GM23338 (cell line): ENCODE data around the gene CDC73. TPM values are rescaled to one million over a fixed set of nuclear protein-coding genes. Genes with fewer than 3 reads are reported as not detected.

Experiments used
- ATAC-seq: fragments of 200-7000 bp; cut with Tn5 transposase; 3 replicates; pipeline ENCODE4 v1.9.1; 2020
- DNase-seq: peaks from one replicate; pipeline ENCODE4 v3.0.0-alpha.2; 2015; ENCODE audit warnings: low spot score
- H2AFZ ChIP-seq: fragments of 200-600 bp; sonication (generic); 2 replicates; pipeline ENCODE4 v1.8.0; 2016; ENCODE audit warnings: antibody characterized with exemption, mild to moderate bottlenecking, moderate library complexity
- H3F3A ChIP-seq: fragments of 200-600 bp; sonication (generic); replicated peaks from 2 replicates; pipeline ENCODE4 v1.8.0; 2017; ENCODE audit warnings: antibody characterized with exemption, mixed run types, low read depth
- H3K27ac ChIP-seq: fragments of 200-600 bp; sonication (generic); 2 replicates; pipeline ENCODE4 v1.6.1; 2016; ENCODE audit warnings: low read depth
- H3K27me3 ChIP-seq: fragments of 200-600 bp; sonication (generic); 2 replicates; pipeline ENCODE4 v1.8.0; 2016; ENCODE audit warnings: mild to moderate bottlenecking, mixed run types, moderate library complexity; ENCODE audit not compliant: insufficient read depth
- H3K36me3 ChIP-seq: fragments of 200-600 bp; sonication (generic); 2 replicates; pipeline ENCODE4 v1.8.0; 2016; ENCODE audit warnings: mild to moderate bottlenecking; ENCODE audit not compliant: insufficient read depth
- H3K4me1 ChIP-seq: fragments of 200-600 bp; sonication (generic); 2 replicates; pipeline ENCODE4 v1.8.0; 2016; ENCODE audit warnings: mild to moderate bottlenecking, moderate library complexity; ENCODE audit not compliant: insufficient read depth
- H3K4me2 ChIP-seq: fragments of 200-600 bp; sonication (generic); 2 replicates; pipeline ENCODE4 v1.7.1; 2017; ENCODE audit warnings: mixed run types
- H3K4me3 ChIP-seq: fragments of 200-600 bp; sonication (generic); 2 replicates; pipeline ENCODE4 v1.6.1; 2016; ENCODE audit warnings: mixed run types
- H3K79me2 ChIP-seq: fragments of 200-600 bp; sonication (generic); replicated peaks from 2 replicates; pipeline ENCODE4 v1.8.0; 2017; ENCODE audit warnings: mild to moderate bottlenecking; ENCODE audit not compliant: insufficient read depth
- H3K9me2 ChIP-seq: fragments of 200-600 bp; sonication (generic); 2 replicates; pipeline ENCODE4 v1.8.0; 2017; ENCODE audit not compliant: insufficient read depth
- H4K20me1 ChIP-seq: fragments of 200-600 bp; sonication (generic); replicated peaks from 2 replicates; pipeline ENCODE4 v1.8.0; 2017; ENCODE audit warnings: mild to moderate bottlenecking; ENCODE audit not compliant: insufficient read depth
- H3K27ac Mint-ChIP-seq: 2 replicates; pipeline ENCODE4 v1.8.0; 2020; ENCODE audit warnings: inconsistent platforms, mild to moderate bottlenecking, moderate library complexity, mixed read lengths
- H3K27me3 Mint-ChIP-seq: 3 replicates; pipeline ENCODE4 v1.8.0; 2022; ENCODE audit warnings: low read depth, mild to moderate bottlenecking, moderate library complexity, mixed read lengths, inconsistent platforms; ENCODE audit not compliant: insufficient read depth, poor library complexity
- H3K36me3 Mint-ChIP-seq: 3 replicates; pipeline ENCODE4 v1.8.0; 2021; ENCODE audit warnings: low read depth, mild to moderate bottlenecking, inconsistent platforms, moderate library complexity, mixed read lengths
- H3K4me1 Mint-ChIP-seq: 3 replicates; pipeline ENCODE4 v1.8.0; 2020; ENCODE audit warnings: mild to moderate bottlenecking, inconsistent platforms, mixed read lengths
- H3K4me3 Mint-ChIP-seq: 3 replicates; pipeline ENCODE4 v1.8.0; 2021; ENCODE audit warnings: moderate library complexity, mild to moderate bottlenecking, inconsistent platforms, mixed read lengths
- H3K9me3 Mint-ChIP-seq: 3 replicates; pipeline ENCODE4 v1.8.0; 2020; ENCODE audit warnings: moderate library complexity, mild to moderate bottlenecking, inconsistent platforms, mixed read lengths
- CREB1 ChIP-seq: fragments of 250-450 bp; sonication (Bioruptor Pico); IDR thresholded peaks from 2 replicates; pipeline ENCODE4 v1.5.0; 2020; ENCODE audit warnings: low read depth, mild to moderate bottlenecking, moderate library complexity
- EZH2 ChIP-seq: fragments of 200-600 bp; sonication (generic); IDR thresholded peaks from one replicate; pipeline ENCODE4 v1.8.0; 2017; ENCODE audit warnings: antibody characterized with exemption, mild to moderate bottlenecking, low read depth; ENCODE audit not compliant: unreplicated experiment
- EZH2phosphoT487 ChIP-seq: fragments of 200-600 bp; sonication (generic); IDR thresholded peaks from one replicate; pipeline ENCODE4 v1.8.1; 2018; ENCODE audit warnings: antibody characterized with exemption; ENCODE audit not compliant: unreplicated experiment
- JUNB ChIP-seq: IDR thresholded peaks from one replicate; pipeline ENCODE4 v1.6.1; 2016; ENCODE audit warnings: antibody characterized with exemption; ENCODE audit not compliant: unreplicated experiment
- NANOG ChIP-seq: IDR thresholded peaks from 2 replicates; pipeline ENCODE4 v1.6.1; 2016; ENCODE audit warnings: antibody characterized with exemption, borderline replicate concordance
- POLR2AphosphoS5 ChIP-seq: IDR thresholded peaks from 2 replicates; pipeline ENCODE4 v1.6.1; 2016; ENCODE audit warnings: antibody characterized with exemption, low read depth
- STAT1 ChIP-seq: IDR thresholded peaks from one replicate; pipeline ENCODE4 v1.6.1; 2016; ENCODE audit warnings: antibody characterized with exemption; ENCODE audit not compliant: unreplicated experiment
- ZNF114 ChIP-seq: fragments of 250-450 bp; sonication (Bioruptor Pico); IDR thresholded peaks from 2 replicates; pipeline ENCODE4 v1.5.0; 2020; ENCODE audit warnings: mild to moderate bottlenecking, moderate library complexity
- ZNF331 ChIP-seq: fragments of 250-450 bp; sonication (Bioruptor Pico); IDR thresholded peaks from 2 replicates; pipeline ENCODE4 v1.5.0; 2020; ENCODE audit warnings: low read depth, mild to moderate bottlenecking, moderate library complexity
- polyA plus RNA-seq: library from polyadenylated mRNA; unstranded; fragments of >200 nt; fragmentation: Nextera tagmentation; extraction: Ambion mirVana; gene quantifications from 2 replicates; pipeline ENCODE4 v1.2.1, GENCODE V29; 2016
- total RNA-seq: library from RNA; depleted of rRNA; stranded (reverse); fragments of >200 nt; shearing (Covaris generic); gene quantifications from 2 replicates; pipeline ENCODE4 v1.2.3, GENCODE V29; 2014
- TF ChIP-seq, protein P1 (sequence below): IDR thresholded peaks from one replicate; pipeline ENCODE4 v1.6.1; 2018; ENCODE audit warnings: antibody characterized with exemption; ENCODE audit not compliant: unreplicated experiment
- TF ChIP-seq, protein P2 (sequence below): fragments of 250-450 bp; sonication (Bioruptor Pico); IDR thresholded peaks from 2 replicates; pipeline ENCODE4 v1.5.0; 2020; ENCODE audit warnings: mild to moderate bottlenecking, moderate library complexity
- TF ChIP-seq, protein P3 (sequence below): IDR thresholded peaks from 2 replicates; pipeline ENCODE4 v1.6.1; 2016; ENCODE audit warnings: antibody characterized with exemption
- TF ChIP-seq, protein P4 (sequence below), 2 experiments: fragments of 200-600 bp in 1 of 2; sonication (generic) in 1 of 2; conservative IDR thresholded peaks; 2 replicates each; pipeline versions ENCODE4 v1.5.1 to v1.6.1; 2016 to 2017; ENCODE audit warnings: antibody characterized with exemption in 2 of 2, low read depth in 2 of 2, mild to moderate bottlenecking in 2 of 2, moderate library complexity in 1 of 2

The CDC73 gene
- total and polyA plus RNA-seq, 2 experiments from 2014 or later = 40.4 to 63.2 TPM

DNA sequence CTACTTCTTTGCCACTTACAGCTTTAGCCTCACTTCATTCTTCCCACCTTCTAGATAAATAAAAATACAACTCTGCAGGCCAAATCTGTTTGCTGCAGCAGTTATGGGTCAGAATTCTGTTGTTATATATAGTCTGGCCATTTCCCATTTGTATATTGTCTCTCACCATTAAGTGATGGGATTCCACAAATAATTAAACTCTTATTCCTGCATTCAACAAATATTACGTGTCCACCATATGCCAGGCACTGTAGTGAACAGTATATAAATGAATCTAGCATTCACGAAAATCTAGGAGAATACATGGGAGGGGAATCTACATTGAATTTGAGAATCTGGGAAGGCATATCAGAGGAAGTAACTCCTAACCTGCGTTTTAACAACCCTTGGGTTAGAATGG lies 11.0 kb upstream of the CDC73 start (continued):
- TF ChIP-seq EZH2phosphoT487 = no peak
- no peak for TF ChIP-seq EZH2
- no peak for TF ChIP-seq NANOG
- no peak for TF ChIP-seq ZNF114

DNA sequence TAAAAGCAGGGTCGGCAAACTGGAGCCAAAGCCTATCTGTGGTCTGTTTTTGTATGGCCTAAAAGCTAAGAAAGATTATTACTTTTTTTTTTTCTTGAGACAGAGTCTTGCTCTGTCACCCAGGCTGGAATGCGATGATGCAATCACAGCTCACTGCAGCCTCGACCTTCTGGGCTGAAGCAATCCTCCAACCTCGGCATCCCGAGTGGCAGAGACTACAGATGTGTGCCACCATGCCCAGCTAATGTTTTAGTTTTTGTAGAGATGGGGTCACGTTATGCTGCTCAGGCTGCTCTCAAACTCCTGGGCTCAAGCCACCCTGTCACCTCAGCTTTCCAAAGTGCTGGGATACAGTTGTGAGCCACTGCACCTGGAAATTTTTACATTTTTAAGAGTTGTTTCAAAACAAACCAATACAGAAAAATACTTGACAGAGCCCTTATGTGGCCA lies 10.2 kb upstream of the CDC73 start:
- no peak overlapping the region for H3K27ac ChIP-seq
- peaks cover 2% of the 10 kb centered on the region for H3K27me3 Mint-ChIP-seq
- H3K4me3 Mint-ChIP-seq = no peak overlapping the region
- no peaks in the 10 kb centered on the region for H3F3A ChIP-seq
- H3K4me1 ChIP-seq = peaks cover 25% of the 10 kb centered on the region
- no peaks in the 10 kb centered on the region for H3K79me2 ChIP-seq
- DNase-seq (peak; percentile 39), ATAC-seq (peak; percentile 49)
- peaks cover 42% of the 10 kb centered on the region for H3K4me1 Mint-ChIP-seq
- peak overlapping the region; percentile 64 for H2AFZ ChIP-seq
- TF ChIP-seq POLR2AphosphoS5 = no peak
- TF ChIP-seq, protein P1, sequence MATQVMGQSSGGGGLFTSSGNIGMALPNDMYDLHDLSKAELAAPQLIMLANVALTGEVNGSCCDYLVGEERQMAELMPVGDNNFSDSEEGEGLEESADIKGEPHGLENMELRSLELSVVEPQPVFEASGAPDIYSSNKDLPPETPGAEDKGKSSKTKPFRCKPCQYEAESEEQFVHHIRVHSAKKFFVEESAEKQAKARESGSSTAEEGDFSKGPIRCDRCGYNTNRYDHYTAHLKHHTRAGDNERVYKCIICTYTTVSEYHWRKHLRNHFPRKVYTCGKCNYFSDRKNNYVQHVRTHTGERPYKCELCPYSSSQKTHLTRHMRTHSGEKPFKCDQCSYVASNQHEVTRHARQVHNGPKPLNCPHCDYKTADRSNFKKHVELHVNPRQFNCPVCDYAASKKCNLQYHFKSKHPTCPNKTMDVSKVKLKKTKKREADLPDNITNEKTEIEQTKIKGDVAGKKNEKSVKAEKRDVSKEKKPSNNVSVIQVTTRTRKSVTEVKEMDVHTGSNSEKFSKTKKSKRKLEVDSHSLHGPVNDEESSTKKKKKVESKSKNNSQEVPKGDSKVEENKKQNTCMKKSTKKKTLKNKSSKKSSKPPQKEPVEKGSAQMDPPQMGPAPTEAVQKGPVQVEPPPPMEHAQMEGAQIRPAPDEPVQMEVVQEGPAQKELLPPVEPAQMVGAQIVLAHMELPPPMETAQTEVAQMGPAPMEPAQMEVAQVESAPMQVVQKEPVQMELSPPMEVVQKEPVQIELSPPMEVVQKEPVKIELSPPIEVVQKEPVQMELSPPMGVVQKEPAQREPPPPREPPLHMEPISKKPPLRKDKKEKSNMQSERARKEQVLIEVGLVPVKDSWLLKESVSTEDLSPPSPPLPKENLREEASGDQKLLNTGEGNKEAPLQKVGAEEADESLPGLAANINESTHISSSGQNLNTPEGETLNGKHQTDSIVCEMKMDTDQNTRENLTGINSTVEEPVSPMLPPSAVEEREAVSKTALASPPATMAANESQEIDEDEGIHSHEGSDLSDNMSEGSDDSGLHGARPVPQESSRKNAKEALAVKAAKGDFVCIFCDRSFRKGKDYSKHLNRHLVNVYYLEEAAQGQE = no peak
- TF ChIP-seq, protein P2, sequence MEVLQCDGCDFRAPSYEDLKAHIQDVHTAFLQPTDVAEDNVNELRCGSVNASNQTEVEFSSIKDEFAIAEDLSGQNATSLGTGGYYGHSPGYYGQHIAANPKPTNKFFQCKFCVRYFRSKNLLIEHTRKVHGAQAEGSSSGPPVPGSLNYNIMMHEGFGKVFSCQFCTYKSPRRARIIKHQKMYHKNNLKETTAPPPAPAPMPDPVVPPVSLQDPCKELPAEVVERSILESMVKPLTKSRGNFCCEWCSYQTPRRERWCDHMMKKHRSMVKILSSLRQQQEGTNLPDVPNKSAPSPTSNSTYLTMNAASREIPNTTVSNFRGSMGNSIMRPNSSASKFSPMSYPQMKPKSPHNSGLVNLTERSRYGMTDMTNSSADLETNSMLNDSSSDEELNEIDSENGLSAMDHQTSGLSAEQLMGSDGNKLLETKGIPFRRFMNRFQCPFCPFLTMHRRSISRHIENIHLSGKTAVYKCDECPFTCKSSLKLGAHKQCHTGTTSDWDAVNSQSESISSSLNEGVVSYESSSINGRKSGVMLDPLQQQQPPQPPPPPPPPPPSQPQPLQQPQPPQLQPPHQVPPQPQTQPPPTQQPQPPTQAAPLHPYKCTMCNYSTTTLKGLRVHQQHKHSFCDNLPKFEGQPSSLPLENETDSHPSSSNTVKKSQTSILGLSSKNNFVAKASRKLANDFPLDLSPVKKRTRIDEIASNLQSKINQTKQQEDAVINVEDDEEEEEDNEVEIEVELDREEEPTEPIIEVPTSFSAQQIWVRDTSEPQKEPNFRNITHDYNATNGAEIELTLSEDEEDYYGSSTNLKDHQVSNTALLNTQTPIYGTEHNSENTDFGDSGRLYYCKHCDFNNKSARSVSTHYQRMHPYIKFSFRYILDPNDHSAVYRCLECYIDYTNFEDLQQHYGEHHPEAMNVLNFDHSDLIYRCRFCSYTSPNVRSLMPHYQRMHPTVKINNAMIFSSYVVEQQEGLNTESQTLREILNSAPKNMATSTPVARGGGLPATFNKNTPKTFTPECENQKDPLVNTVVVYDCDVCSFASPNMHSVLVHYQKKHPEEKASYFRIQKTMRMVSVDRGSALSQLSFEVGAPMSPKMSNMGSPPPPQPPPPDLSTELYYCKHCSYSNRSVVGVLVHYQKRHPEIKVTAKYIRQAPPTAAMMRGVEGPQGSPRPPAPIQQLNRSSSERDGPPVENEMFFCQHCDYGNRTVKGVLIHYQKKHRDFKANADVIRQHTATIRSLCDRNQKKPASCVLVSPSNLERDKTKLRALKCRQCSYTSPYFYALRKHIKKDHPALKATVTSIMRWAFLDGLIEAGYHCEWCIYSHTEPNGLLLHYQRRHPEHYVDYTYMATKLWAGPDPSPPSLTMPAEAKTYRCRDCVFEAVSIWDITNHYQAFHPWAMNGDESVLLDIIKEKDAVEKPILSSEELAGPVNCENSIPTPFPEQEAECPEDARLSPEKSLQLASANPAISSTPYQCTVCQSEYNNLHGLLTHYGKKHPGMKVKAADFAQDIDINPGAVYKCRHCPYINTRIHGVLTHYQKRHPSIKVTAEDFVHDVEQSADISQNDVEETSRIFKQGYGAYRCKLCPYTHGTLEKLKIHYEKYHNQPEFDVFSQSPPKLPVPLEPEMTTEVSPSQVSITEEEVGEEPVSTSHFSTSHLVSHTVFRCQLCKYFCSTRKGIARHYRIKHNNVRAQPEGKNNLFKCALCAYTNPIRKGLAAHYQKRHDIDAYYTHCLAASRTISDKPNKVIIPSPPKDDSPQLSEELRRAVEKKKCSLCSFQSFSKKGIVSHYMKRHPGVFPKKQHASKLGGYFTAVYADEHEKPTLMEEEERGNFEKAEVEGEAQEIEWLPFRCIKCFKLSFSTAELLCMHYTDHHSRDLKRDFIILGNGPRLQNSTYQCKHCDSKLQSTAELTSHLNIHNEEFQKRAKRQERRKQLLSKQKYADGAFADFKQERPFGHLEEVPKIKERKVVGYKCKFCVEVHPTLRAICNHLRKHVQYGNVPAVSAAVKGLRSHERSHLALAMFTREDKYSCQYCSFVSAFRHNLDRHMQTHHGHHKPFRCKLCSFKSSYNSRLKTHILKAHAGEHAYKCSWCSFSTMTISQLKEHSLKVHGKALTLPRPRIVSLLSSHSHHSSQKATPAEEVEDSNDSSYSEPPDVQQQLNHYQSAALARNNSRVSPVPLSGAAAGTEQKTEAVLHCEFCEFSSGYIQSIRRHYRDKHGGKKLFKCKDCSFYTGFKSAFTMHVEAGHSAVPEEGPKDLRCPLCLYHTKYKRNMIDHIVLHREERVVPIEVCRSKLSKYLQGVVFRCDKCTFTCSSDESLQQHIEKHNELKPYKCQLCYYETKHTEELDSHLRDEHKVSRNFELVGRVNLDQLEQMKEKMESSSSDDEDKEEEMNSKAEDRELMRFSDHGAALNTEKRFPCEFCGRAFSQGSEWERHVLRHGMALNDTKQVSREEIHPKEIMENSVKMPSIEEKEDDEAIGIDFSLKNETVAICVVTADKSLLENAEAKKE = no peak
- TF ChIP-seq, protein P3, sequence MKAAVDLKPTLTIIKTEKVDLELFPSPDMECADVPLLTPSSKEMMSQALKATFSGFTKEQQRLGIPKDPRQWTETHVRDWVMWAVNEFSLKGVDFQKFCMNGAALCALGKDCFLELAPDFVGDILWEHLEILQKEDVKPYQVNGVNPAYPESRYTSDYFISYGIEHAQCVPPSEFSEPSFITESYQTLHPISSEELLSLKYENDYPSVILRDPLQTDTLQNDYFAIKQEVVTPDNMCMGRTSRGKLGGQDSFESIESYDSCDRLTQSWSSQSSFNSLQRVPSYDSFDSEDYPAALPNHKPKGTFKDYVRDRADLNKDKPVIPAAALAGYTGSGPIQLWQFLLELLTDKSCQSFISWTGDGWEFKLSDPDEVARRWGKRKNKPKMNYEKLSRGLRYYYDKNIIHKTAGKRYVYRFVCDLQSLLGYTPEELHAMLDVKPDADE = no peak
- no peak for TF ChIP-seq ZNF331 (CRISPR knock-in tag)
- TF ChIP-seq ZNF114 = no peak
- TF ChIP-seq EZH2phosphoT487 = no peak
- TF ChIP-seq, protein P4, sequence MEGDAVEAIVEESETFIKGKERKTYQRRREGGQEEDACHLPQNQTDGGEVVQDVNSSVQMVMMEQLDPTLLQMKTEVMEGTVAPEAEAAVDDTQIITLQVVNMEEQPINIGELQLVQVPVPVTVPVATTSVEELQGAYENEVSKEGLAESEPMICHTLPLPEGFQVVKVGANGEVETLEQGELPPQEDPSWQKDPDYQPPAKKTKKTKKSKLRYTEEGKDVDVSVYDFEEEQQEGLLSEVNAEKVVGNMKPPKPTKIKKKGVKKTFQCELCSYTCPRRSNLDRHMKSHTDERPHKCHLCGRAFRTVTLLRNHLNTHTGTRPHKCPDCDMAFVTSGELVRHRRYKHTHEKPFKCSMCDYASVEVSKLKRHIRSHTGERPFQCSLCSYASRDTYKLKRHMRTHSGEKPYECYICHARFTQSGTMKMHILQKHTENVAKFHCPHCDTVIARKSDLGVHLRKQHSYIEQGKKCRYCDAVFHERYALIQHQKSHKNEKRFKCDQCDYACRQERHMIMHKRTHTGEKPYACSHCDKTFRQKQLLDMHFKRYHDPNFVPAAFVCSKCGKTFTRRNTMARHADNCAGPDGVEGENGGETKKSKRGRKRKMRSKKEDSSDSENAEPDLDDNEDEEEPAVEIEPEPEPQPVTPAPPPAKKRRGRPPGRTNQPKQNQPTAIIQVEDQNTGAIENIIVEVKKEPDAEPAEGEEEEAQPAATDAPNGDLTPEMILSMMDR (conservative IDR thresholded peaks at IDR 0.05; ENCODE audit: low read depth in 2 of 2) = no peak
- no peak for TF ChIP-seq EZH2
- no peak for TF ChIP-seq CREB1
- no peak for TF ChIP-seq NANOG
- TF ChIP-seq JUNB = no peak
- TF ChIP-seq STAT1 = no peak
- no peaks in the 10 kb centered on the region for H3K9me3 Mint-ChIP-seq
- no peaks in the 10 kb centered on the region for H3K36me3 ChIP-seq
- no peaks in the 10 kb centered on the region for H3K36me3 Mint-ChIP-seq
- H3K4me3 ChIP-seq = no peak overlapping the region
- no peaks in the 10 kb centered on the region for H4K20me1 ChIP-seq
- H3K4me2 ChIP-seq = 0 out of 2 replicates have a peak overlapping the region, but pooled peaks have one; percentile 41
- no peaks in the 10 kb centered on the region for H3K9me2 ChIP-seq
- peak overlapping the region; percentile 92 for H3K27ac Mint-ChIP-seq
- no peaks in the 10 kb centered on the region for H3K27me3 ChIP-seq
